Measurements from ENCODE around the gene CHPF2. TPM values are rescaled to one million over a fixed set of nuclear protein-coding genes. Genes with fewer than 3 reads are reported as not detected.

CHPF2 gene
- total RNA-seq, 4 donors from 2014 or later: 11.1 to 16.1 (median 14.1) TPM

DNA sequence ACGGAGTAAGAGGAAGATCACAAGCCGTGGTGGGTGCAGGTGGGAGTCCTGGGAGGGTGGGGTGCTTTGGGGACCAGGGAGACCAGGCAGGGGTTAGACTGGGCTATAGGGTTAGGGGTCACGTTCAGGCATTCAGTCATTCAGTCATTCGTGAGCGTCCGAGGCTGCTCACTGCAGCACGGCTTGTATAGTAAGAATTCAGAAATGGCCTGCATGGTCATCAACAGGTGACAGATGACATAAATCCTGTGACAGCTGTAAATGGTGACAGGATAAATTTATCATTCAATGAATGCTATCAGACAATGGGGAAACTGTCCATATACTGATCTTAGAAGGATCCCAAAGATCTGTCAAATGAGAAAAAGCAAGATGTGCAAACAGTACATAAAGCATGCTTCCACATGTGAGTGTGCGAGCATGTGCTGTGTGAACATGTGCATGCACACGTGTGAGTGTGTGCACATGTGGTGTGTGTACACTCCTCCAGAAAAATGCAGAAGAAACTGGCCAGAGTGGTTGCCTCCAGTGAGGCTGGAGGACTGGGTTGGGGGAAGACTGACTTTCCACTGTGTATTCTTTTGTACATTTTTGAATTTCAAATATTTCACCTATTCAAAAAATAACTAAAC, 48.2 kb downstream of the CHPF2 start:
- Histone ChIP-seq H3K27ac (no peak overlapping the region), H3K9me3 (no peaks in the 10 kb centered on the region), H3K4me1 (peaks cover 5 to 13% of the 10 kb centered on the region in 2 donors), H3K36me3 (no peaks in the 10 kb centered on the region), H3K27me3 (no peaks in the 10 kb centered on the region), H3K4me3 (no peak overlapping the region)
- in situ Hi-C loops (cut with MboI; ENCODE audit: low sequenced_read_pairs in 4 of 4) (no loop called here), intact Hi-C loops (cut with DNase I; ENCODE audit: low total_unique reads) (no loop called here)
- ATAC-seq (peak; percentile 58 to 61), DNase-seq (no peak)
- TF ChIP-seq, protein P1, sequence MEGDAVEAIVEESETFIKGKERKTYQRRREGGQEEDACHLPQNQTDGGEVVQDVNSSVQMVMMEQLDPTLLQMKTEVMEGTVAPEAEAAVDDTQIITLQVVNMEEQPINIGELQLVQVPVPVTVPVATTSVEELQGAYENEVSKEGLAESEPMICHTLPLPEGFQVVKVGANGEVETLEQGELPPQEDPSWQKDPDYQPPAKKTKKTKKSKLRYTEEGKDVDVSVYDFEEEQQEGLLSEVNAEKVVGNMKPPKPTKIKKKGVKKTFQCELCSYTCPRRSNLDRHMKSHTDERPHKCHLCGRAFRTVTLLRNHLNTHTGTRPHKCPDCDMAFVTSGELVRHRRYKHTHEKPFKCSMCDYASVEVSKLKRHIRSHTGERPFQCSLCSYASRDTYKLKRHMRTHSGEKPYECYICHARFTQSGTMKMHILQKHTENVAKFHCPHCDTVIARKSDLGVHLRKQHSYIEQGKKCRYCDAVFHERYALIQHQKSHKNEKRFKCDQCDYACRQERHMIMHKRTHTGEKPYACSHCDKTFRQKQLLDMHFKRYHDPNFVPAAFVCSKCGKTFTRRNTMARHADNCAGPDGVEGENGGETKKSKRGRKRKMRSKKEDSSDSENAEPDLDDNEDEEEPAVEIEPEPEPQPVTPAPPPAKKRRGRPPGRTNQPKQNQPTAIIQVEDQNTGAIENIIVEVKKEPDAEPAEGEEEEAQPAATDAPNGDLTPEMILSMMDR (IDR thresholded peaks at IDR 0.05 in 4 of 5, conservative IDR thresholded peaks at IDR 0.05 in 1 of 5): no peak
- no peak for TF ChIP-seq POLR2A (IDR thresholded peaks at IDR 0.05)

DNA sequence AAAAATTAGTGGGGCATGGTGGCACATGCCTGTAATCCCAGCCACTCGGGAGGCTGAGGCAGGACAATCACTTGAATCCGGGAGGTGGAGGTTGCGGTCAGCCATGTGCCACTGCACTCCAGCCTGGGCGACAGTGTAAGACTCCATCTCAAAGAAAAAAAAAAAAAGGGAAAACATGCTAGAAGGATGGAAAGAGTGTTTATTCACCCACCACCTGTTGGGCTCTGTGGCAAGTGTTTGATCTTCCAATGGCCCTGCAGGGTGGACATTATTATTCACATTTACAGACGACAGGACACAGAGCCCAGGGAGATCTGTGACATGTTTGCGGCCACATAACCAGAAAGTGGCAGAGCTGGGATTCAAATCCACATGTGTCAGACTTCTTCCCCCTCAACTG, 49.4 kb downstream of the CHPF2 start:
- no peak for DNase-seq
- no peaks in the 10 kb centered on the region for H3K36me3 ChIP-seq
- H3K27ac ChIP-seq: no peak overlapping the region
- in situ Hi-C loops (cut with MboI; ENCODE audit: low sequenced_read_pairs in 4 of 4): no loop called here
- TF ChIP-seq, protein P1 (IDR thresholded peaks at IDR 0.05 in 4 of 5, conservative IDR thresholded peaks at IDR 0.05 in 1 of 5): no peak
- TF ChIP-seq POLR2A (IDR thresholded peaks at IDR 0.05): no peak
- no peak overlapping the region for H3K4me3 ChIP-seq
- no peak for ATAC-seq
- intact Hi-C loops (cut with DNase I; ENCODE audit: low total_unique reads): no loop called here
- no peaks in the 10 kb centered on the region for H3K27me3 ChIP-seq
- H3K4me1 ChIP-seq: peaks cover 5 to 10% of the 10 kb centered on the region in 2 donors
- no peaks in the 10 kb centered on the region for H3K9me3 ChIP-seq

DNA sequence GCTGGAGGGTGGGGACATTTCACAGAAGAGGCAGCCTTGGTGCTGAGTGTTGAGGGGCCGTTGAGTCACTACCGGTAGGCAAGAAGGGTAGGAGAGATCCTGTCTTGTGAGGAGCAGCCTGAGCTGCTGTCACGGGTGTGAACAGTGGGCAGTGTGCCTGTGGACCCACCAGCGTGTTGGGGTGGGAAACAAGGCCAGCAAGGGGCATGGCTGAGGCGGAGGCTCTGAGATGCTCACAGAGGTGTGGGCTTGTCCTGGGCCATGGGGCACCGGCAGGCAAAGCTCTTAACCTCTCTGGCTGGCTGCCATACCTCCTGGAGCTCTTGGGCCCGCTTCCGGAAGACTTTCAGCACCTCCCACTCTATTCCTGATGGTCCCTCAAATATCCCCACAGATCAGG, 49.8 kb downstream of the CHPF2 start:
- Histone ChIP-seq H3K9me3 (no peaks in the 10 kb centered on the region), H3K27me3 (no peaks in the 10 kb centered on the region), H3K36me3 (no peaks in the 10 kb centered on the region), H3K4me3 (no peak overlapping the region), H3K4me1 (peaks cover 5 to 10% of the 10 kb centered on the region in 2 donors), H3K27ac (no peak overlapping the region)
- no peak for ATAC-seq
- intact Hi-C loops (cut with DNase I; ENCODE audit: low total_unique reads): no loop called here
- in situ Hi-C loops (cut with MboI; ENCODE audit: low sequenced_read_pairs in 4 of 4): no loop called here
- no peak for DNase-seq
- TF ChIP-seq POLR2A (IDR thresholded peaks at IDR 0.05): no peak
- TF ChIP-seq, protein P1 (IDR thresholded peaks at IDR 0.05 in 4 of 5, conservative IDR thresholded peaks at IDR 0.05 in 1 of 5): no peak

DNA sequence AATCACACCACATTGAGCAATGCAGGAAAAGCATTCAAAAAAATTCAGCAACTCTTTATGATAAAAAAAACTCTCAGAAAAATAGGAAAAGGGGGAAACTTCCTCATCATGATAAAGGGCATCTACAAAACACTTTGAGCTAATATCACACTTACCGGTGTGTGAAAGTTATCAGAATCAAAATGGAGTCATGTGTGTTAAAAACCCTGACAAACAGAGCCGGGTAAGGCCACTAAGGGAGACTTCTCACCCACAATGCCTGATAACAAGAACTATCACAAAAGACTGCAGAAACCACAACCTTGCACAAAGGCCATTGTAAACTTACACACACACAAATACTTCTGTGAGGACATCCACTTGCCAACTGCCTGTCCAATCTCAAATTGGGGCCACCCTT, 51.0 kb downstream of the CHPF2 start:
- Histone ChIP-seq H3K4me1 (peaks cover 4 to 5% of the 10 kb centered on the region in 2 donors), H3K9me3 (no peaks in the 10 kb centered on the region), H3K27me3 (no peaks in the 10 kb centered on the region), H3K27ac (no peak overlapping the region), H3K36me3 (no peaks in the 10 kb centered on the region), H3K4me3 (no peak overlapping the region)
- in situ Hi-C loops (cut with MboI; ENCODE audit: low sequenced_read_pairs in 4 of 4) (no loop called here), intact Hi-C loops (cut with DNase I; ENCODE audit: low total_unique reads) (no loop called here)
- DNase-seq: no peak
- TF ChIP-seq, protein P1 (IDR thresholded peaks at IDR 0.05 in 4 of 5, conservative IDR thresholded peaks at IDR 0.05 in 1 of 5): no peak
- no peak for TF ChIP-seq POLR2A (IDR thresholded peaks at IDR 0.05)
- ATAC-seq: no peak

DNA sequence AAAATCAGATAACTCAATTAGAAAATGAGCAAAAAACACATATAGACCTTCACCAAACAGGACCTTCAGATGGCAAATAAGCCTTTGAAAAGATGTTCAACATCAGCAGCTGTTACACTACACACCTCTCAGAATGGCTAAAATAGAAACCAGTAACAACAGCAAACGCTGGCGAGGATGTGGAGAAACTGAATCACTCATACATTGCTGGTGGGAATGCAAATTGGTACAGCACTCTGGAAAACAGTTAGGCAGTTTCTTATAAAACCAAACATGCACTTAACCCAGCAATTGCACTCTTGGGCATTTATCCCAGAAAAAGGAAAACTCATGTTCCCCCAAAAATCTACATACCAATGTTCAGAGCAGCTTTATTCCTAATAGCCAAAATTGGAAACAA, 53.9 kb downstream of the CHPF2 start:
- H3K27ac ChIP-seq: no peak overlapping the region
- DNase-seq: no peak
- peaks cover 0 to under 1% of the 10 kb centered on the region in 2 donors for H3K4me1 ChIP-seq
- no peak overlapping the region for H3K4me3 ChIP-seq
- no peaks in the 10 kb centered on the region for H3K27me3 ChIP-seq
- no peaks in the 10 kb centered on the region for H3K36me3 ChIP-seq
- in situ Hi-C loops (cut with MboI; ENCODE audit: low sequenced_read_pairs in 4 of 4): no loop called here
- TF ChIP-seq, protein P1 (IDR thresholded peaks at IDR 0.05 in 4 of 5, conservative IDR thresholded peaks at IDR 0.05 in 1 of 5): no peak
- no peak for TF ChIP-seq POLR2A (IDR thresholded peaks at IDR 0.05)
- ATAC-seq: no peak
- intact Hi-C loops (cut with DNase I; ENCODE audit: low total_unique reads): no loop called here
- H3K9me3 ChIP-seq: no peaks in the 10 kb centered on the region

Data from gastrocnemius medialis (tissue), 4 donors.